ENCODE measurements around the gene KIF1A.
"Not testable (repeated sequence)": the region's sequence is repeated elsewhere in the genome, so short reads cannot be mapped to it uniquely, and the experiment has no call there.

Gene KIF1A

DNA sequence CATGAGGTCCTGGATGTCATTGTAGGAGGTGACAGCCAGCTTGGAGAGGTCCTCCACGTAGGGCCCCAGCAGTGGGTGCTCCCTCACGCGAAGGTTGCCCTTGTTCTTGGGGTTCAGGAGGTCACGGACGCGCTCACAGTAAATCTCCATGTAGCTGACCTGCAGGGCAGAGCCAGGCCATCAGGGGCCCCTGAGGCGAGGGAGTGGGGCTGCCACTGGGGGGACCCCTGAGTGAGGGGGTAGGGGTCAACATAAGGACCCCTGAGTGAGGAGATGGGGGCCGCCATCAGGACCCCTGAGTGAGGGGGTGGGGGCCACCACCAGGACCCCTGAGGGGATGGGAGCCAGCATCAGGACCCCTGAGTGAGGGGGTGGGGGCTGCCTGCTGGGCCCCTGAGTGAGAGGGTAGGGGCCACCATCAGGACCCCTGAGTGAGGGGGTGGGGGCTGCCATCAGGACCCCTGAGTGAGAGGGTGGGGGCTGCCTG is 33.6 kb downstream of the KIF1A start:
- no peak for DNase-seq

DNA sequence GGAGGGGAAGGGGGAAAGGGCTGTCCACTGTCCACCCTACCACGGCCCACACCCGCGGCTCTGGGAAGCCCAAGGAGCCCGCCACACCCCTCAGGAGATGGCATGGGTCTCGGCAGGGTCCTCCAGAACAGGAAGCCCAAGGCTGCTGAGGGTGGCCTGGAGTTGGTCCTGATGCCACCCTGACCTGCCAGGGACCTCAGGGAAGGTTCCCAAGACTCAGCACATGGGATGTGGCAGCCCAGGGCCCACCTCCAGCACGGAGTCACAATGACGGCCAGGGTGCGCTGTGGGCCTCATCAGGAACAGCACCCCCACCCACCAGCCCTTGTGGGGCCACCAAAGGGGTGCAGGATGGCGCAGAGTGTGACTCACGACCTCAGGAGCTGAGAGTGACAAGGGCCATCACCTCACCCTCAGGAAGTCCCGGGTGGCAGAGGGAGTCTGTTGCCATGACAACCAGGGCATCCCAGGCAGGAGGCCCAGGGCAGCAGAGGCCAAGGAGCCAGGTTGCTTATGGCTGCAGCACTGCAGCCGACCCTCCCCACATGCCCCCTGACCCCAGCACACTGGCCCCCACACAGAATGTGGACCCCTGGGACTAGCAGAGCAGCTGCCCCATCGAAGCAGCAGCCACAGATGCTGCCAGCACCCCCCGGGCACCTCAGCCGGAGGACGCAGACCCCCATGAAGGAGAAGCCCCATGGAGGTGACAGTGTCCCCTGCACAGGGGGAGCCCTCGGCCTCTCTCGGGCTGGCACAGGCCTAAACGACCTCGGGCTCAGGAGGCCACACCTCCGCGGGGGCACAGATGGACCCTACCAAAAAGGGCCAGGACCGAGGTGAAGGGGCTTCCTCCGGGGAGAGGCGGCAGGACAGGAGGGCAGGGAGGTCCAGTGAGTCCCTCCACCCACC is 34.3 kb downstream of the KIF1A start:
- no peak for DNase-seq

DNA sequence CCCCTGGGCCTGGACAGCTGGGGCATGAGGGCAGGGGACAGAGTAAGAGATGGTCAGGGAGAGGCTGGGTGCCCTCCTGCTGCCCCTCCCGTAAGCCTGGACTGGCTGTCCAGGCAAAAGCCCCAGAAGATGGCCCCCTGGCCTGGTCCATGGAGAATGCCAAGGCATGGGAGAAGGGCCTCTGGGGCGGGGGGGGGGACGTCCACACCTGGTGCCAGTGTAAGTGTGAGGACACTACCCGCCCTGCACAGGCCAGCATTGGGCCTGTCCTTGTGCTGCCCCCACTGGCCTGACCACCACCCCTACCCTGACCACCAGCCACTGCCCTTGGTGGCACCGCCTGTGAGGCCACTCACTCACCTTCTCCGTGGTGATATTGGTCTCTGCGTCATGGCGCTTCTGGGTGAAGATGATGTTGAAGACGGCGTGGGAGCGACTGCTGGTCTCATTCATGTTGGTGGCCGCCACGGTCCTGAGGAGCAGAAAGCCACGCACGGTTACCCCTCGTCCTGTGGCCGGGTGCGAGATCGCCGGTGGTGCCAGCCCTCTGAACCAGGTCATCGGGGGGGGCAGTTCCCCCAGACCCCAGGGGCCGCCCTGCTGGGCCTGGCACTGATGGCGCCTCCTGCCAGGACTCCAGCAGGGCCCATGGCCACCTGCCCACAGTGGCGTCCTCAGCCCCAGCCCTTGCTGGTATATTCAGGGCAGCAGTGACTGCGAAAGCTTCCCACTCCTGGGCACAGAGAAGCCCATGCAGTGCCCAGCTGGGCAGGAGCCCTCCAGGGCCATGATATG is 35.2 kb downstream of the KIF1A start:
- DNase-seq: no peak

GRCh38 chr2:240783819-240784621 is 36.0 kb downstream of the KIF1A start:
- DNase-seq: no peak

DNA sequence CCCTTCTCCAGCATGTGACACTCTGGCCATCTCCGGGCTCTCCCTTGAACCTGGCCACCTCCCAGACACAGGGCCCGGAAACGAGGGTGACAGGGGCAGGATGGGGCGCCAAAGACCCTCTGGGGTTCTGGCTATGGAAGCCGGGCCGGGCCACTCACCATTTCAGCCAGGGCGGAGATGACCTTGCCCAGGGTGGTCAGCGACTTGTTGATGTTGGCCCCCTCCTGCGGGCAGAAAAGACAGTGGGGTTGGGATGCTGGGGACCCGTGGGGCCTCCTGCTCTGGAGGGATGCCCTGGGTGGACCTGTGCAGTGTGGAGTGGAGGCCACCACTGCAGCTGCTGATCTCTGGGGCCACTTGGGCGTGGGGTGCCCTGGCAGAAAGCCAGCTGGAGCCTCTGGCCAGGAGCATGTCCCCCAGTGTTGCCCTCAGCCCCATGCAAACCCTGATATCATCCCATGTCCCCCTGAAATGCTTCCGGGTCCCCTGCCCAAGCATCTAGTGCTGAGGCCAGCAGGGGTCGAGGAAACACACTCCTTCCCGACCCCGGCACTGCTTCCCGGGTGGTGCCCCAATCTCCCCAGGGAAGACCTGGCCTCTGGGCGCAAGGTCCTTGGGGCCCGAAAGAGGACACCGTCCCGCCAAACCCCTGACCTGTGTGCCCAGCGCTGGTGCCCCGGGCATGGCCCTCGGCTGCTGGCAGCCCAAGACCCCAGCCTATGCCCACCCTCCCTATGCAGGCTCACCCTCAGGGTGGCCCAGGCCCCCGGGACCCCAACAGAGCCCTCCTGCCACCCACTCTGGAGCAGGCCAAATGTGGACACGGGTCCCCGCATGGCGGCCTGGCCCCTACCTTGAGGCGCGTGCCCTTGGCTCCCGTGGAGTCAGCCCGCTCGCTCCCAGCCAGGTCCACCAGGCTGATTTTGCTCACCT is 36.9 kb downstream of the KIF1A start:
- no peak for DNase-seq

- no peak for DNase-seq
These were observed 37.7 kb downstream of the KIF1A start for GRCh38 chr2:240782221-240782885.

DNA sequence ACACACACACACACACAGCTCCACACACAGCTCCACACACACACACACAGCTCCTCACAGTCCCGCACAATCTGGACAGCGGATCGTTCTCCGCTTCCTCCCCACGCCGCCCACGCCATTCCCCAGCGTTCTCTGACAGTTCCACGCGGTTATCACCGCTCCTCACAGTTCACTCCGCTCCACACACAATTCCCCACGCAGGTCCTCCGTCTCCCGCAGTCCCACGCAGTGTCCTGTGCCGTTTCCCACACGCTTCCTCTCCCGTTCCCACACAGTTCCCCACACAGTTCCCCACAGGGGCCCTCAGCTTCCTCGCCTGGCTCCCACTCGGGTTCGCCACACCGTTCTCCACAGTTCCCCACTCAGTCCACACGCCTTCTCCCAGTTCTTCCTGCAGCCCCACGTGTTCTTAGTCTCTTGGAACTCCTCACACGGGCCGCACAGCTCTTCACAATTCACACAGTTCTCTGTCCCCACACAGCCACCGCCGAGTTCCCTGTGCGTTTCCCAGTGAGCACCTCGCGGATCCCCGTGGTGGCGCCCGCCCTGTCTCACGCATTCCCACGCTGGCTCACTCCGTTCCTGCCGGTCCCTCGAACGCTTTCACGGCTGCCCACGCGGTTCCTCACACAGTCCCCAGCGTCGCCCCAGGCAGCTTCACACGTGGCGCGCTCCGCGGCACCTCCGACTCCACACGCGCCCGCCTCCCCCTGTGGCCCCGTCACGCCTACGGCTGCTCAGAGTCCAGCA is 38.4 kb downstream of the KIF1A start:
- no peak for DNase-seq

- no peak for DNase-seq
These were observed 39.9 kb downstream of the KIF1A start for GRCh38 chr2:240780023-240780700.

- not testable (repeated sequence) for DNase-seq
These were observed 40.7 kb downstream of the KIF1A start for GRCh38 chr2:240779250-240779832.

DNA sequence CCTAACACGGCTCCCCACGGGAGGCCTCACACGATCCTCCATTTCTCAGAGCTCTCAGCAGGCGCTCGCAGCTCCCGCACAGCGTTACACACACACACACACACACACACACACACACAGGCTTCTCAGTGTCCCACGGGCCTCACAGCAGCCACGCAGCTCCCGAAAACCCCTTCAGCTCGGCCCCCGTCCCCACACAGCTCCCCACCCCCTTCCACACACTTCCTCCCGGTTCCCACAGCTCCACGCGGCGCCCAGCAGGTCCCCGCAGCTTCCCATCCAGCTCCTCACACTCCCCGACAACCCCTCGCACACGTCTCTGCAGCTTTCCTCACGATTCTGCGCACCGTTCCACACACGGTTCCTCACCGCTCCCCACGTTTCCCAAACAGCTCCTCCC is 41.6 kb downstream of the KIF1A start:
- DNase-seq: no peak

GRCh38 chr2:240777456-240778212 is 42.4 kb downstream of the KIF1A start:
- no peak for DNase-seq

- DNase-seq: no peak
These were observed 44.1 kb downstream of the KIF1A start for GRCh38 chr2:240775905-240776304.

- DNase-seq: no peak
These were observed 45.2 kb downstream of the KIF1A start for GRCh38 chr2:240774856-240775255.

DNA sequence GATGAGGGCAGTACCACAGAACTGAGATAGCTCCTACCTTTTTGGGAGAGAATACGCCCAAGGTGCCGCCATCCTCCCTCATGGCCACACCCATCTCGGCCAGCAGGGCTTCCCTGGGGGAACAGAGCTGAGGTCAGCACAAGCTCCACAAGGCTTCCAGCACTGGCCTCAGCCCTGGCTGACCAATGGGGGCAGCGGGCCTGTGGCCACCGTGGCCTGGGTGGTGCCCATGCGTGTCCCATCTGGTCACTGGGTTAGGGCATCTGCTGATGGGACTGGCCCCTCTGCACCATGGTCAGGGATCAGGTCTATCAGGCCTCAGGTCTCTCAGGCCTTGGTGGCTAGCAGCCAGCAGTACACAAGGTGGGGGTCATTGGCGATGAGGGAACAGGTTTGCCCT is 50.9 kb downstream of the KIF1A start:
- no peak for DNase-seq

- no peak for DNase-seq
These were observed 51.8 kb downstream of the KIF1A start for GRCh38 chr2:240768216-240768615.

DNA sequence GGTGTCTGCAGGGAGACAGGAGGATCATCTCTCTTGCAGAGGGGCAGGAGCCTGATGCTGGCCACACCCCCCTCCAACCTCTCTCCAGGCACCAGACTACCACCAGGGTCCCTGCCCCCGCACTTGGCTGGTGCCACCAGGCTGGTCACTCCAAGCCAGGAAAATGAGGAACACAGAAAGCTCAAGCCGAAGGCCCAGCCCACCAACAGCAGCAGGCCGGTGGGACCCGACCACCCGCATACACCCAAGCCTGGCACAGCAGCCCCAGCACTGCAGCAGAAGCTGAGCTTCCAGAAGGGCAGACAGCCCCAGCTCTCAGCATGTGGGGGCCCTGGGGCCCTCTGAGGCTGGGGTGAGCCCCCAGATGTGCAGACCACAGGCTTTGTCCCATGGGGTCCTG is 52.7 kb downstream of the KIF1A start:
- no peak for DNase-seq

GRCh38 chr2:240766072-240766471 is 53.9 kb downstream of the KIF1A start:
- DNase-seq: no peak

- DNase-seq: no peak
These were observed 55.0 kb downstream of the KIF1A start for GRCh38 chr2:240765007-240765406.

- no peak for DNase-seq
These were observed 55.4 kb downstream of the KIF1A start for GRCh38 chr2:240764605-240765004.
